Subcutaneous abdominal adipose tissue (tissue), 5 donors: Measurements from ENCODE around the gene NTM.

ENCODE experiments used
- H3K27ac ChIP-seq: one replicate; pipeline ENCODE4 v1.7.0; 2013; ENCODE audit warnings: low read depth, mild to moderate bottlenecking, inconsistent platforms, low read length, moderate library complexity
- H3K27me3 ChIP-seq, 5 donors: one replicate each; pipeline ENCODE4 v1.7.0; 2013; ENCODE audit warnings: low read length in 5 of 5, inconsistent platforms in 1 of 5; ENCODE audit not compliant: control insufficient read depth in 5 of 5, insufficient read depth in 4 of 5
- H3K36me3 ChIP-seq, 5 donors: one replicate each; pipeline ENCODE4 v1.7.0; 2013; ENCODE audit warnings: low read length in 5 of 5; ENCODE audit not compliant: control insufficient read depth in 5 of 5, insufficient read depth in 5 of 5
- H3K4me1 ChIP-seq, 5 donors: one replicate each; pipeline ENCODE4 v1.7.0; 2013; ENCODE audit warnings: low read length in 5 of 5, mild to moderate bottlenecking in 3 of 5, moderate library complexity in 1 of 5; ENCODE audit not compliant: control insufficient read depth in 5 of 5, insufficient read depth in 5 of 5
- H3K4me3 ChIP-seq, 5 donors: one replicate each; pipeline ENCODE4 v1.7.0; 2013; ENCODE audit warnings: low read length in 5 of 5, low read depth in 1 of 5
- H3K9ac ChIP-seq, 5 donors: one replicate each; pipeline ENCODE4 v1.7.0; 2013; ENCODE audit warnings: low read length in 5 of 5, mild to moderate bottlenecking in 4 of 5, moderate library complexity in 3 of 5
- H3K9me3 ChIP-seq, 5 donors: one replicate each; pipeline ENCODE4 v1.7.0; 2013; ENCODE audit warnings: low read length in 5 of 5; ENCODE audit not compliant: control insufficient read depth in 5 of 5
- donor health status: healthy.
- donor health status: healthy.
- donor health status: healthy.
- donor health status: healthy.
- donor health status: healthy.

NTM gene

DNA sequence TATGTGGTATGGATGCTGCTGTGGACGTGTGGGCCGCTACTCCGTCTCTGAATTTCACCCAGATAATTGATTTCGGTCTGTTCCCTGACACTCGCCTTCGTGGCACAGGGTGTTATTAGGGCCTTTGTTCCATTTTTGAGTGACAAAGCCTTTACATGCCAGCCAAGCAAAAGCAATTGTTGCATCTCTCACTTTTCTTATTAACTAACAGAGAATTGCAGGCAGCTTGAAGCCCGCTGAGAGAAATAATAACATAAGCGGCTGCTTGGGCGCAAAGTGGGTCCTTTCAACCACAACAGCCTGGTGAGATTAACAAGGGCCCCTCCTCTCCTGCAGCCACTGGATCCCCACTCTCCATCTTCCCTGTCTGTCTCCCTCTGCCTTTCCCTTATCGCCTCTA is 449.4 kb downstream of the NTM start:
- H3K9me3 ChIP-seq: no peaks in the 10 kb centered on the region
- H3K9ac ChIP-seq: no peak overlapping the region
- H3K36me3 ChIP-seq: peaks cover 0 to 2% (median 0%) of the 10 kb centered on the region in 5 donors
- H3K4me1 ChIP-seq: peaks cover 0 to 5% (median 0%) of the 10 kb centered on the region in 5 donors
- H3K27me3 ChIP-seq: no peaks in the 10 kb centered on the region
- H3K4me3 ChIP-seq: no peak overlapping the region
- no peak overlapping the region for H3K27ac ChIP-seq

DNA sequence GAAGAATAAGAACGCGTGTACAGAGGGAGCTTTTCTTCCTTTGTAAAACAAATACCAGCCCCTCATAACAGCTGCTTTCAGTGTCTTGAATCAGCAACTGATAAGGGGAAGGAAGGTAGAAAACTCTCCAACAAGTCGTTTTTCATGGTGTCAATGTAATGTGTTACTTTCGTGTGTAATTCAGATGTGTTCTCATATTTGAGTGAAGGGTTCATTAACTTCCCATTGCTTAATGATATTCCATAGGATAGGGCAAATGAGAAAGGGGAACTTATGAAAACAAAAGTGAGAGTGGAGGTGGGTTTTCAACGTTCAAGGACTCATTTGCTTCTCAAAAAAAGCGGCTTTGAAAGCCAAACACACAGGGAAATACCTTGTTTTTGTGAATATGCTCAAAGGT is 452.1 kb downstream of the NTM start:
- H3K9me3 ChIP-seq: no peaks in the 10 kb centered on the region
- no peak overlapping the region for H3K4me3 ChIP-seq
- H3K27me3 ChIP-seq: no peaks in the 10 kb centered on the region
- no peak overlapping the region for H3K9ac ChIP-seq
- no peak overlapping the region for H3K27ac ChIP-seq
- peaks cover 0 to 2% (median 0%) of the 10 kb centered on the region in 5 donors for H3K36me3 ChIP-seq
- peaks cover 0 to 5% (median 0%) of the 10 kb centered on the region in 5 donors for H3K4me1 ChIP-seq

DNA sequence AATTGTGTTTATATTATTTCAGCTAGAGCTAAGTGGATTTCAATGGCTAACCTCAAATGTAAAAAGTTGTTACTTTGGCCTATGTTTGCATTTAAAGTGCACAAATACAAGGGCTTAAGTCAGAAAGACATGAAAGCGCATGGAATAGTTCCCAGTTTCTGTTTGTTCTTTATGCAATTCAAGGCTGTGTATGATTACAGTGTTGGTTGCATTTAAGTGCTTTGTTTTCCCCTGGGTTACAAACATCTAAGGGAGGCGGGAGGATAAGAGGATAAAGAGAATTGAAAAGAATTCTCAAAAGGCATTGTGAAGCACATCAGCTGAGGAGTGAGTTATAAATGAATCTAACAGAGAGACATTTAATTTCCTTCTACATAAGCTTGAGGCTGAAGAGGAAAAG is 453.4 kb downstream of the NTM start:
- no peak overlapping the region for H3K27ac ChIP-seq
- peaks cover 0 to 5% (median 0%) of the 10 kb centered on the region in 5 donors for H3K4me1 ChIP-seq
- H3K4me3 ChIP-seq: no peak overlapping the region
- H3K9me3 ChIP-seq: no peaks in the 10 kb centered on the region
- H3K36me3 ChIP-seq: no peaks in the 10 kb centered on the region
- no peaks in the 10 kb centered on the region for H3K27me3 ChIP-seq
- H3K9ac ChIP-seq: no peak overlapping the region

DNA sequence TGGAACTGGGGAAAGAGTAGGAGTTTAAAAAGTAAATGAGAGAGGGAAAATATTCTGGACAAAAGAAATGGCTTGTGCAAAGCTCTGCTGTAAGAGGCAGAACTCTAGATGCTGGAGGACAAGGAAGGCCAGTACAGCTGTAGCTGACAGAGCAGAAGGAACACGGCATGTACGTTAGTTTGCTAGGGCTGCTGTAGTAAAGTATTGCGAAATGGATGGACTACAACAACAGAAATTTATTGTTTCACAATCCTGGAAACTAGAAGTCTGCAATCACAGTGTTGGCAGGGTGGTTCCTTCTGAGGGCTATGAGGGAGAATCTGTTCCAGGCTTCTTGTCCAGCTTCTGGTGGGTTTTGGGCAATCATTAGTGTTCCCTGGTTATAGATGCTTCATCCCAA is 454.4 kb downstream of the NTM start:
- H3K4me1 ChIP-seq: peaks cover 0 to 5% (median 0%) of the 10 kb centered on the region in 5 donors
- no peak overlapping the region for H3K9ac ChIP-seq
- no peaks in the 10 kb centered on the region for H3K27me3 ChIP-seq
- H3K36me3 ChIP-seq: no peaks in the 10 kb centered on the region
- no peaks in the 10 kb centered on the region for H3K9me3 ChIP-seq
- no peak overlapping the region for H3K27ac ChIP-seq
- no peak overlapping the region for H3K4me3 ChIP-seq

DNA sequence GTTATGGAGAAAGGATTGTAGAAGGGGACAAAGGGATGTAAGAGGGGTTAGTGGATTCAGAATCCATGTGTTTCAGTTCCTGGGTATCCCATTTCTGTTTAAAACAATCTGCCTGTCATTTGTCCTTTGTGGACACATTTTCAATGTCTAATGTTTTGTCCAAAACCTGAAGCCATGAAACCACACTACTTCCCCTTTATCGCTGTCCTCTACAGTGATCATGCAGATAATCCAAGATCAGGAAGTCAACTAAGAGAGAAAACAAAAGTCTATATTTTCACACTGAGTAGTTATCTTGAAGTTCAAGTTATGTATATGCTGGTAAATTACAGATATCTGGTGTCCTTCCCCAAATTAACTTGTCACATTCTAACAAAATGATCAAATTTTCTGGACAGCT is 457.0 kb downstream of the NTM start:
- Histone ChIP-seq H3K9me3 (no peaks in the 10 kb centered on the region), H3K4me3 (no peak overlapping the region), H3K36me3 (no peaks in the 10 kb centered on the region), H3K4me1 (peaks cover 0 to 5% (median 0%) of the 10 kb centered on the region in 5 donors), H3K27ac (no peak overlapping the region), H3K27me3 (no peaks in the 10 kb centered on the region), H3K9ac (no peak overlapping the region)

DNA sequence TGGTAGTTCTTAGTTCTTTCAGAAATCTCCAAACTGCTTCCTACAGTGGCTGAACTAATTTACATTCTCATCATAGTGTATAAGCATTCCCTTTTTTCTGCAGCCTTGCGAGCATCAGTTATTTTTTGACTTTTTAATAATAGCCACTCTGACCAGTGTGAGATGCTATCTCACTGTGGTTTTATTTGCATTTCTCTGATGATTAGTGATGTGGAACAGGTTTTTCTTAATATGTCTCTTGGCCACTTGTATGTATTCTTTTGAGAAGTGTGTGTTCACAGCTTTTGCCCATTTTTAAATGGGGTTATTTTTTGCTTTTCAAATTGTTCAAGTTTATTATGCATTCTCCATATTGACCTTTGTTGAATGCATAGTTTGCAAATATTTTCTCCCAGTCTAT is 459.3 kb downstream of the NTM start:
- H3K36me3 ChIP-seq: no peaks in the 10 kb centered on the region
- H3K9me3 ChIP-seq: no peaks in the 10 kb centered on the region
- H3K4me1 ChIP-seq: peaks cover 0 to 3% (median 0%) of the 10 kb centered on the region in 5 donors
- H3K9ac ChIP-seq: no peak overlapping the region
- no peak overlapping the region for H3K4me3 ChIP-seq
- no peaks in the 10 kb centered on the region for H3K27me3 ChIP-seq
- no peak overlapping the region for H3K27ac ChIP-seq

DNA sequence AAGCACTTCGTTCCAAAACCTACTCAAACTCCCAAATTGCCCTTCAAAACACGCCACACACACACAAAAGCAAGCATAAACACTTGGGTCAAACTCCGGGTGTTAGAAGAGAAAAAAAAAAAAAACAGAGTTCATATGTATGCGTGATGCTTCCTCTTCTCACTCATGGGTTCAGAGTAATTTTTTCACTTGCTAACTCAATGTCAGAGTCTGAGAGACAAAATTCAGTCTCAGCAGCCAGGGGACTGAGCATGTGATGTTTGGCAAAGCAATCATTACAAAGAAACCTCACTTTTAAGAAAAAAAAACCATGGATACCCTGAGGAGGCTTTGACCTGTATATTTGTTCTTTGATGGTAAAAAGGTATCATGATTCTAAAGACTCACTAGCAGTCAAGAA is 461.7 kb downstream of the NTM start:
- H3K9me3 ChIP-seq: no peaks in the 10 kb centered on the region
- no peaks in the 10 kb centered on the region for H3K4me1 ChIP-seq
- H3K4me3 ChIP-seq: no peak overlapping the region
- no peak overlapping the region for H3K27ac ChIP-seq
- no peak overlapping the region for H3K9ac ChIP-seq
- no peaks in the 10 kb centered on the region for H3K36me3 ChIP-seq
- H3K27me3 ChIP-seq: no peaks in the 10 kb centered on the region

DNA sequence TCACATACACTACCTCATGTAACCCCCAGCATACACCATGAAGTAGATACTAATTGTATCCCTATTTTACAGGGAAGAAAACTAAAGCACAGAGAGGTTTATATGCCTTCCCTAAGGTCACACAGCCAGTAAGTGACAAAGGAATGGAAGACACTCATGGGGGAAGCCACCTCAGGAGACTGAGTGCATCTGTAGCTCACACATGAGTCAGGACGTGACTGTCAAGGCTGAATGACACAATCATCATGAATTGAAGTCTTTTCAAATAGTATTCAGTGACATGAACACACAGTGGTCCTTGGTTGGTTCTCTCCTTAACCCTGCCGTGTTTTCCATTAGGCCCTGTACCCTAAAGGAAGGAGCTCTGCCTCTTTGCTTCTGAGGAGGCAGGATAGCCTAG is 463.0 kb downstream of the NTM start:
- Histone ChIP-seq H3K9me3 (no peaks in the 10 kb centered on the region), H3K4me3 (no peak overlapping the region), H3K9ac (no peak overlapping the region), H3K27ac (no peak overlapping the region), H3K36me3 (no peaks in the 10 kb centered on the region), H3K27me3 (no peaks in the 10 kb centered on the region), H3K4me1 (no peaks in the 10 kb centered on the region)

DNA sequence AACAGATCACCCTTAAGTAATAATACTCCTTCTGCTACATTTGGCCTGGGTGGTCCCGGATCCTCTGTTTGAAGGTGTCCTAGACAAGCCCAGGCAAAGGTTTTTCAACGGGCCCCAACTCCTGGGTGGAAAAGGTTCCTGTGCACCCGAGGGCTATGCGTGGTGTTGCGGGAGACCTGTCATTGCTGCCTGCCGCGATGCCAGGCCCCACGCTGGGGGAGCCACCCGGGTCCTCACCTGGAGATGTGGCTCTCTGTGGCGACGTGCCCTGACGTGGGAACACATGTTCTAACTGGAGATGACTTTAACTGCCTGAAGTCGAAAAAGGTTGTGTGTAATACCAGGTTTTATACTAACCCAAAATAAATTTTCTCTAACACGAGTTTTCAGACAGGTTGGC is 467.1 kb downstream of the NTM start:
- Histone ChIP-seq H3K4me1 (peaks cover 0 to 8% (median 5%) of the 10 kb centered on the region in 5 donors), H3K4me3 (no peak overlapping the region), H3K9me3 (no peaks in the 10 kb centered on the region), H3K36me3 (no peaks in the 10 kb centered on the region), H3K9ac (no peak overlapping the region), H3K27ac (no peak overlapping the region), H3K27me3 (peaks cover 0 to 2% (median 0%) of the 10 kb centered on the region in 5 donors)

- H3K4me3 ChIP-seq: no peak overlapping the region
- H3K9ac ChIP-seq: no peak overlapping the region
These were observed 467.6 kb downstream of the NTM start for GRCh38 chr11:131838016-131838415.

GRCh38 chr11:131839326-131839725 is 468.9 kb downstream of the NTM start:
- H3K9me3 ChIP-seq: no peaks in the 10 kb centered on the region
- no peak overlapping the region for H3K9ac ChIP-seq
- no peak overlapping the region for H3K27ac ChIP-seq
- H3K27me3 ChIP-seq: peaks cover 0 to 2% (median 0%) of the 10 kb centered on the region in 5 donors
- no peak overlapping the region for H3K4me3 ChIP-seq
- H3K4me1 ChIP-seq: peaks cover 0 to 8% (median 5%) of the 10 kb centered on the region in 5 donors
- no peaks in the 10 kb centered on the region for H3K36me3 ChIP-seq

More at GRCh38 chr11:131838016-131838415, 467.6 kb downstream of the NTM start:
- peaks cover 0 to 8% (median 5%) of the 10 kb centered on the region in 5 donors for H3K4me1 ChIP-seq
- no peak overlapping the region for H3K27ac ChIP-seq
- no peaks in the 10 kb centered on the region for H3K9me3 ChIP-seq
- H3K27me3 ChIP-seq: peaks cover 0 to 2% (median 0%) of the 10 kb centered on the region in 5 donors
- H3K36me3 ChIP-seq: no peaks in the 10 kb centered on the region
